WTC11 (cell line): ENCODE measurements around the gene TBC1D1. TPM values are rescaled to one million over a fixed set of nuclear protein-coding genes. Genes with fewer than 3 reads are reported as not detected.

ENCODE experiments used
- ATAC-seq: fragments of 200-7000 bp; cut with Tn5 transposase; 2 replicates; pipeline ENCODE4 v1.10.0; 2021; ENCODE audit warnings: mild to moderate bottlenecking, moderate library complexity
- CTCF ChIA-PET: fragments of 300-600 bp; sonication (Branson Sonifier 250); formaldehyde crosslinking; loops from one replicate; lab custom pipeline; 2021; ENCODE audit warnings: antibody characterized with exemption; lab: Charles Lee
- POLR2A ChIA-PET: fragments of 350-600 bp; sonication (Branson Sonifier 250); formaldehyde crosslinking; loops from one replicate; lab custom pipeline; 2021; ENCODE audit warnings: antibody characterized with exemption; lab: Charles Lee
- DNase-seq: peaks from one replicate; pipeline ENCODE4 v3.0.0; 2021; ENCODE audit warnings: low spot score
- H3K27ac Mint-ChIP-seq: 2 replicates; pipeline ENCODE4 v1.8.0; 2021; ENCODE audit warnings: mixed read lengths
- H3K27me3 Mint-ChIP-seq: 2 replicates; pipeline ENCODE4 v1.8.0; 2021; ENCODE audit warnings: low read depth, mild to moderate bottlenecking, moderate library complexity, mixed read lengths
- H3K36me3 Mint-ChIP-seq: 2 replicates; pipeline ENCODE4 v1.8.0; 2021; ENCODE audit warnings: mixed read lengths
- H3K4me1 Mint-ChIP-seq: 2 replicates; pipeline ENCODE4 v1.8.0; 2022; ENCODE audit warnings: mixed read lengths
- H3K4me3 Mint-ChIP-seq: 2 replicates; pipeline ENCODE4 v1.8.0; 2021; ENCODE audit warnings: mild to moderate bottlenecking, moderate library complexity, mixed read lengths
- H3K9me3 Mint-ChIP-seq: 2 replicates; pipeline ENCODE4 v1.8.0; 2021; ENCODE audit warnings: mixed read lengths
- AFF4 ChIP-seq: sonication (generic); formaldehyde crosslinking; IDR thresholded peaks from 2 replicates; pipeline ENCODE4 v1.8.1; 2023; ENCODE audit warnings: mild to moderate bottlenecking, missing genetic modification reagents, borderline replicate concordance
- ATF2 ChIP-seq: sonication (generic); formaldehyde crosslinking; IDR thresholded peaks from 2 replicates; pipeline ENCODE4 v1.8.1; 2022; ENCODE audit warnings: low read depth, missing genetic modification reagents, borderline replicate concordance
- ATF3 ChIP-seq: sonication (generic); formaldehyde crosslinking; conservative IDR thresholded peaks from 2 replicates; pipeline ENCODE4 v1.8.1; 2022; ENCODE audit warnings: mild to moderate bottlenecking, missing genetic modification reagents
- ESRRA ChIP-seq: sonication (generic); formaldehyde crosslinking; IDR thresholded peaks from 2 replicates; pipeline ENCODE4 v1.8.1; 2022; ENCODE audit warnings: mild to moderate bottlenecking, missing genetic modification reagents, borderline replicate concordance
- FOXP4 ChIP-seq: sonication (generic); formaldehyde crosslinking; IDR thresholded peaks from 2 replicates; pipeline ENCODE4 v1.8.0; 2022; ENCODE audit warnings: mild to moderate bottlenecking, missing genetic modification reagents
- HMGA2 ChIP-seq: fragments of 250-450 bp; sonication (Bioruptor Pico); IDR thresholded peaks from 2 replicates; pipeline ENCODE4 v1.4.0; 2021; ENCODE audit warnings: mild to moderate bottlenecking, moderate library complexity
- HMGXB4 ChIP-seq: sonication (generic); formaldehyde crosslinking; IDR thresholded peaks from 2 replicates; pipeline ENCODE4 v1.8.1; 2023; ENCODE audit warnings: mild to moderate bottlenecking, moderate library complexity, missing genetic modification reagents
- JUN ChIP-seq: sonication (generic); formaldehyde crosslinking; IDR thresholded peaks from 2 replicates; pipeline ENCODE4 v1.8.0; 2023; ENCODE audit warnings: mild to moderate bottlenecking, missing genetic modification reagents
- MAX ChIP-seq: sonication (generic); formaldehyde crosslinking; IDR thresholded peaks from 2 replicates; pipeline ENCODE4 v1.8.0; 2022; ENCODE audit warnings: mild to moderate bottlenecking, missing genetic modification reagents
- NFATC4 ChIP-seq: fragments of 250-450 bp; sonication (Bioruptor Pico); IDR thresholded peaks from 2 replicates; pipeline ENCODE4 v1.9.0; 2021; ENCODE audit warnings: mild to moderate bottlenecking
- NR1H2 ChIP-seq: sonication (generic); formaldehyde crosslinking; IDR thresholded peaks from 2 replicates; pipeline ENCODE4 v1.9.0; 2021; ENCODE audit warnings: mild to moderate bottlenecking, moderate library complexity, missing genetic modification reagents
- NR2C2 ChIP-seq: sonication (generic); formaldehyde crosslinking; IDR thresholded peaks from 2 replicates; pipeline ENCODE4 v1.8.0; 2022; ENCODE audit warnings: mild to moderate bottlenecking, missing genetic modification reagents
- OVOL2 ChIP-seq: fragments of 250-450 bp; sonication (Bioruptor Pico); IDR thresholded peaks from 2 replicates; pipeline ENCODE4 v1.9.0; 2021; ENCODE audit warnings: mild to moderate bottlenecking, borderline replicate concordance
- PREB ChIP-seq: sonication (generic); formaldehyde crosslinking; IDR thresholded peaks from 2 replicates; pipeline ENCODE4 v1.8.1; 2022; ENCODE audit warnings: mild to moderate bottlenecking, missing genetic modification reagents, moderate library complexity, borderline replicate concordance
- TCF7 ChIP-seq: sonication (generic); formaldehyde crosslinking; IDR thresholded peaks from 2 replicates; pipeline ENCODE4 v1.8.0; 2022; ENCODE audit warnings: mild to moderate bottlenecking, low read depth, missing genetic modification reagents, moderate library complexity
- ZNF121 ChIP-seq: sonication (generic); formaldehyde crosslinking; IDR thresholded peaks from 2 replicates; pipeline ENCODE4 v1.8.0; 2023; ENCODE audit warnings: missing genetic modification reagents
- ZSCAN18 ChIP-seq: fragments of 250-450 bp; sonication (Bioruptor Pico); IDR thresholded peaks from 2 replicates; pipeline ENCODE4 v2.1.2; 2022; ENCODE audit warnings: mild to moderate bottlenecking, moderate library complexity
- total RNA-seq: library from RNA; stranded (reverse); gene quantifications from 3 replicates; pipeline ENCODE4 v1.2.3, GENCODE V29; 2021

Gene TBC1D1
- total RNA-seq, 1 experiment from 2014 or later: 134 TPM

GRCh38 chr4:38094419-38094818 lies 203.5 kb downstream of the TBC1D1 start:
- H3K27ac Mint-ChIP-seq: peak overlapping the region; percentile 86
- H3K4me1 Mint-ChIP-seq: peaks cover 11% of the 10 kb centered on the region
- H3K27me3 Mint-ChIP-seq: no peaks in the 10 kb centered on the region
- ATAC-seq (peak; percentile 95), DNase-seq (no peak)
- H3K9me3 Mint-ChIP-seq: no peaks in the 10 kb centered on the region
- CTCF ChIA-PET: interaction anchor here (1.0 to 1.5 kb wide), 3 partner anchors 19 to 766 kb away, joined by 3 to 4 read pairs (median 4); no protein-coding TSS in a partner anchor
- POLR2A ChIA-PET: no interaction called here
- TF ChIP-seq PREB (CRISPR knock-in tag) (no peak), AFF4 (CRISPR knock-in tag) (no peak), HMGXB4 (CRISPR knock-in tag) (no peak), ZSCAN18 (no peak), ZNF121 (no peak)
- H3K36me3 Mint-ChIP-seq: peaks cover 32% of the 10 kb centered on the region
- H3K4me3 Mint-ChIP-seq: no peak overlapping the region

GRCh38 chr4:38095691-38096090 lies 204.8 kb downstream of the TBC1D1 start:
- Mint-ChIP-seq H3K9me3 (no peaks in the 10 kb centered on the region), H3K4me3 (no peak overlapping the region), H3K27ac (no peak overlapping the region)
- DNase-seq: no peak
- TF ChIP-seq MAX (CRISPR knock-in tag) (no peak), NFATC4 (CRISPR knock-in tag) (no peak), NR1H2 (CRISPR knock-in tag) (no peak), HMGXB4 (CRISPR knock-in tag) (no peak)
- TF ChIP-seq, all 79 proteins: peak for 0
- no peaks in the 10 kb centered on the region for H3K27me3 Mint-ChIP-seq
- ChIA-PET POLR2A (no interaction called here), CTCF (interaction anchor here (1.0 to 2.2 kb wide), 2 partner anchors 10 to 26 kb away, joined by 3 to 6 read pairs; no protein-coding TSS in a partner anchor)
- peaks cover 26% of the 10 kb centered on the region for H3K36me3 Mint-ChIP-seq
- peaks cover 8% of the 10 kb centered on the region for H3K4me1 Mint-ChIP-seq
- ATAC-seq: no peak

- ATAC-seq: no peak
- H3K27me3 Mint-ChIP-seq: no peaks in the 10 kb centered on the region
- CTCF ChIA-PET: interaction anchor here (1.2 to 2.2 kb wide), 2 partner anchors 29 to 82 kb away, joined by 4 to 6 read pairs; no protein-coding TSS in a partner anchor
- POLR2A ChIA-PET: no interaction called here
- H3K4me1 Mint-ChIP-seq: peaks cover 11% of the 10 kb centered on the region
- H3K36me3 Mint-ChIP-seq: peaks cover 27% of the 10 kb centered on the region
- no peaks in the 10 kb centered on the region for H3K9me3 Mint-ChIP-seq
- no peak overlapping the region; the same call in 1 of the 2 replicates for H3K27ac Mint-ChIP-seq
- H3K4me3 Mint-ChIP-seq: no peak overlapping the region
- DNase-seq: no peak
- TF ChIP-seq OVOL2 (CRISPR knock-in tag) (no peak), ATF3 (CRISPR knock-in tag) (no peak), ATF2 (CRISPR knock-in tag) (no peak), TCF7 (no peak), NR2C2 (no peak), ESRRA (CRISPR knock-in tag) (no peak), JUN (CRISPR knock-in tag) (no peak), FOXP4 (CRISPR knock-in tag) (no peak), HMGA2 (CRISPR knock-in tag) (no peak)
Measured at GRCh38 chr4:38097818-38098217, 206.9 kb downstream of the TBC1D1 start.
